Right lobe of liver (tissue), 6 donors: ENCODE data around the gene PRR35. TPM values are rescaled to one million over a fixed set of nuclear protein-coding genes. Genes with fewer than 3 reads are reported as not detected.

Source experiments
- ATAC-seq, 4 donors: fragments of 200-7000 bp; cut with Tn5 transposase; one replicate each; pipeline ENCODE4 v1.9.1; 2020; ENCODE audit warnings: mild to moderate bottlenecking in 4 of 4, moderate library complexity in 4 of 4
- DNase-seq, 3 donors: peaks; one replicate each; pipeline ENCODE4 v3.0.0-alpha.2; 2020
- H3K27ac ChIP-seq, 3 donors: fragments of 200-600 bp; one replicate each; pipeline ENCODE4 v1.8.0; 2022
- H3K27me3 ChIP-seq, 2 donors: fragments of 200-600 bp; one replicate each; pipeline ENCODE4 v1.8.0; 2022
- H3K36me3 ChIP-seq, 4 donors: fragments of 200-600 bp; sonication (generic) in 1 of 4; one replicate each; pipeline versions ENCODE4 v1.5.1 to v1.8.0; 2017 to 2022; ENCODE audit warnings: control low read depth in 1 of 4
- H3K4me1 ChIP-seq, 4 donors: fragments of 200-600 bp; sonication (generic) in 1 of 4; one replicate each; pipeline versions ENCODE4 v1.5.1 to v1.8.0; 2017 to 2022; ENCODE audit warnings: control low read depth in 1 of 4
- H3K4me3 ChIP-seq, 3 donors: fragments of 200-600 bp; one replicate each; pipeline ENCODE4 v1.8.0; 2022
- H3K9me3 ChIP-seq, 4 donors: fragments of 200-600 bp; sonication (generic) in 1 of 4; one replicate each; pipeline versions ENCODE4 v1.5.1 to v1.8.0; 2017 to 2022; ENCODE audit warnings: control low read depth in 1 of 4
- POLR2A ChIP-seq: fragments of 450-650 bp; IDR thresholded peaks from one replicate; pipeline ENCODE4 v1.6.1; 2017; ENCODE audit warnings: antibody characterized with exemption, mild to moderate bottlenecking
- WGBS: methylation state at CpG from one replicate; pipeline ENCODE4 v1.1.6; 2018; ENCODE audit warnings: low coverage, low lambda C conversion rate; ENCODE audit not compliant: insufficient coverage; ENCODE audit errors: missing lambda C conversion rate; 5-methylcytosine and 5-hydroxymethylcytosine counted together
- intact Hi-C, 2 donors: fragments of 100-400 bp; cut with DNase I; formaldehyde crosslinking; loops; one replicate each; pipeline versions ENCODE4 v1.11.2 to v1.14.1; 2022
- total RNA-seq, 6 experiments: library from RNA; depleted of rRNA in 2 of 6; stranded (reverse); fragments of >200 nt in 2 of 6; fragmentation: NEBNext Ultra II Directional in 3 of 6; extraction: Animal tissue kit (Norgen Biotek cat#: 25700) in 3 of 6; gene quantifications; one replicate each; pipeline versions ENCODE4 v1.1.0 to v1.2.4, GENCODE V29; 2016 to 2023
- TF ChIP-seq, protein P1 (sequence below), 4 donors: fragments of 200-600 bp in 3 of 4; fragments of 450-650 bp in 1 of 4; IDR thresholded peaks; one replicate each; pipeline versions ENCODE4 v1.5.1 to v1.8.0; 2016 to 2022; ENCODE audit warnings: antibody characterized with exemption in 4 of 4, mild to moderate bottlenecking in 2 of 4
- donor health status: DM: no; HTN: yes; CAD: no.
- donor health status: DM: no; HTN: no; CAD: no.
- donor health status: DM: no; HTN: no; CAD: no.
- donor health status: DM: no; HTN: yes; CAD: no.
- donor health status: DM: no; HTN: yes; CAD: no.

PRR35 gene
- total RNA-seq, 6 experiments from 2014 or later, result not detected

DNA sequence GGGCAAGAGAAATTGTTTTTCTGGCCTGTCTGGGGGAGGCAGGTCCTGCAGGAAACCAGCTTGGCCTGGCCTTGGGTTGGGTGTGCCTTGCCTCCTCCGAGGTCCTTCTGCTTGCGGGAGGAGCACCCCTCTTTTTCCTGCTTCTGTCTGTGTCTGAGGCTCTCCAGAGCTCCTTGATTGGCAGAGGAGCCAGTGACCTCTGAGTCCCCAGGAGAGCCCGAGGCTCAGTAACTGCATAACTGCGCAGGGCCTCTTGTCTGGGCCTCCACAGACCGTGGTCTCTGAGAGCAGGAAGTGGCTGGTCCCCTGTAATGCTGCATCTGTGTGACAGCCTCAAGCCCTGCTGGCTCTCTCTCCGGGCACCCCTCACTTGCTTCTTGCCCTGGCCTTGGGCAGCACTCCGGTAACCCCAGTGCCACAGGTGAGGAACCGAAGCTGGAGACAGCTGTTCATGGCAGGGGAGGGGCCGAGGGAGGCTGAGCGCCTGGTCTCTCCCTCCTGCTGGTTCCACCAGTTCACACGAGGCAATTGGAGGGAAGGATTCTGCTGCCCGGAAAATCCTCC lies 31.1 kb upstream of the PRR35 start:
- intact Hi-C loops, result no loop called here
- no peaks in the 10 kb centered on the region for H3K36me3 ChIP-seq
- DNase-seq (no peak), ATAC-seq (no peak)
- H3K9me3 ChIP-seq, result no peaks in the 10 kb centered on the region
- H3K27me3 ChIP-seq, result no peaks in the 10 kb centered on the region
- peak overlapping the region in 1 of 3 donors; percentile 65 for H3K27ac ChIP-seq
- peaks cover 0 to 38% (median 17%) of the 10 kb centered on the region in 4 donors for H3K4me1 ChIP-seq
- peak overlapping the region; percentile 75 to 90 (median 79) for H3K4me3 ChIP-seq
- TF ChIP-seq POLR2A, result no peak
- TF ChIP-seq, protein P1, sequence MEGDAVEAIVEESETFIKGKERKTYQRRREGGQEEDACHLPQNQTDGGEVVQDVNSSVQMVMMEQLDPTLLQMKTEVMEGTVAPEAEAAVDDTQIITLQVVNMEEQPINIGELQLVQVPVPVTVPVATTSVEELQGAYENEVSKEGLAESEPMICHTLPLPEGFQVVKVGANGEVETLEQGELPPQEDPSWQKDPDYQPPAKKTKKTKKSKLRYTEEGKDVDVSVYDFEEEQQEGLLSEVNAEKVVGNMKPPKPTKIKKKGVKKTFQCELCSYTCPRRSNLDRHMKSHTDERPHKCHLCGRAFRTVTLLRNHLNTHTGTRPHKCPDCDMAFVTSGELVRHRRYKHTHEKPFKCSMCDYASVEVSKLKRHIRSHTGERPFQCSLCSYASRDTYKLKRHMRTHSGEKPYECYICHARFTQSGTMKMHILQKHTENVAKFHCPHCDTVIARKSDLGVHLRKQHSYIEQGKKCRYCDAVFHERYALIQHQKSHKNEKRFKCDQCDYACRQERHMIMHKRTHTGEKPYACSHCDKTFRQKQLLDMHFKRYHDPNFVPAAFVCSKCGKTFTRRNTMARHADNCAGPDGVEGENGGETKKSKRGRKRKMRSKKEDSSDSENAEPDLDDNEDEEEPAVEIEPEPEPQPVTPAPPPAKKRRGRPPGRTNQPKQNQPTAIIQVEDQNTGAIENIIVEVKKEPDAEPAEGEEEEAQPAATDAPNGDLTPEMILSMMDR (IDR thresholded peaks at IDR 0.05), result no peak
- 31% methylated on average over 3 of the region's 12 CpGs for WGBS

DNA sequence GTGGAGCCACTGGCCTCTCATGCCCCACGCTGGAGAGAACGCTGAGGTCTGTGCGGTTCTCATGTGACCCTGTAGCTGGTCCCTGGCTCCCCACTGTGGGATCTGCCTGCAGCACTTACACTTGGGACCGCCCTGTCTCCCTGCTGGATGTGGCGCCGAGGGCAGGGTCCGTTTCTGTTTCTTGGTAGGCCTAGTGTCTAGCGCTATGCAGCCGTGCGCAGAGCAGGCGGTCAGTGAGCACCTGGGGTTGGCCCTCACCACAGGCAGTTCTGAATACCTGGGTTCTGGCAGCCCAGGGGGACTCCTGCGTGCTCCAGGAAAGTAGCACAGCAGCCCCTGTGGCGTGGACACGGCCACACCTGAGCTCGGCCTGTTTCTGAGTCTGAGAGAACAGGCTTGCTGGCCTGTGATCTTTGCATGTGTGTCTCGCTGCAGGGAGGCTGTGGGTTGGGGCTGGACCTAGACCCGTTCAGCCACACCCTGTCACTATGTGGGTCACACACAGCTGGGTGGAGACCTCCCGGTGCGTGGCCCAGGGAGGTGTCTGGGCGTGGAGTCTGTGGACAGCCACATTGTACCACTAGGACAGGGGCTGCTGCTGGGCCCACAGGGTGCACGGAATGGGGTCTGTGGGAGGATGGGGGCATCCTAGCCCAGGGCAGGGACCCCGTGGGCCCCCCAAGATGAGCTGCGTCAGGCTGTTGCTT lies 29.9 kb upstream of the PRR35 start:
- no peaks in the 10 kb centered on the region for H3K36me3 ChIP-seq
- intact Hi-C loops, result no loop called here
- no peak overlapping the region for H3K4me3 ChIP-seq
- H3K27ac ChIP-seq, result no peak overlapping the region
- TF ChIP-seq, protein P1 (IDR thresholded peaks at IDR 0.05), result no peak
- no peak for TF ChIP-seq POLR2A
- no peak for ATAC-seq
- DNase-seq, result no peak
- no peaks in the 10 kb centered on the region for H3K9me3 ChIP-seq
- no CpG with 5 or more reads among the region's 23 CpGs for WGBS
- H3K27me3 ChIP-seq, result no peaks in the 10 kb centered on the region
- peaks cover 0 to 48% (median 22%) of the 10 kb centered on the region in 4 donors for H3K4me1 ChIP-seq

DNA sequence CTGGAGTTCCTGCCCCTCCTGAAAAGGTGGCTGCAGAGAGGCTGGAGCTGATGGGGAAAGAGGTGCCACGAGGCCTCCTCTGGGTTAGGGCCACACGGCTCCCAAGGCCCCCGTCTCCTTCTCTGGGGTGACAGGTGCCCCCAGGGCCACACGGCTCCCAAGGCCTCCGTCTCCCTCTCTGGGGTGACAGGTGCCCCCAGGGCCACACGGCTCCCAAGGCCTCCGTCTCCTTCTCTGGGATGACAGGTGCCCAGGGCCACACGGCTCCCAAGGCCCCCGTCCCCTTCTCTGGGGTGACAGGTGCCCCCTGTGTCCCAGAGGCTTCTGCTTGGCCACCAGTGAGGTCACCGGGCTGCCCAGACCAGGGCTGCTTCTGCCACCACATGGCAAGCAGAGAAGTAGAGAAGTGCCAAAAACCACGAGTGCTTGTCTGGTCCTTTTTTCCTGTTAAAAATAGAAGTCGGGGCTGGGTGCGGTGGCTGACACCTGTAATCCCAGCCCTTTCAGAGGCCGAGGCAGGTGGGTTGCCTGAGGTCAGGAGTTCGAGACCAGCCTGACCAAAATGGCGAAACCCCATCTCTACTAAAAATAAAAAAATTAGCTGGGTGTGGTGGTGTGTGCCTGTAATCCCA lies 28.6 kb upstream of the PRR35 start:
- H3K27me3 ChIP-seq, result no peaks in the 10 kb centered on the region
- DNase-seq (no peak), ATAC-seq (no peak)
- H3K36me3 ChIP-seq, result no peaks in the 10 kb centered on the region
- H3K9me3 ChIP-seq, result no peaks in the 10 kb centered on the region
- H3K4me3 ChIP-seq, result no peak overlapping the region
- intact Hi-C loops, result no loop called here
- WGBS, result 61% methylated on average over 4 of the region's 16 CpGs
- H3K27ac ChIP-seq, result no peak overlapping the region
- H3K4me1 ChIP-seq, result peaks cover 0 to 46% (median 21%) of the 10 kb centered on the region in 4 donors
- TF ChIP-seq, protein P1 (IDR thresholded peaks at IDR 0.05), result no peak
- TF ChIP-seq POLR2A, result no peak

DNA sequence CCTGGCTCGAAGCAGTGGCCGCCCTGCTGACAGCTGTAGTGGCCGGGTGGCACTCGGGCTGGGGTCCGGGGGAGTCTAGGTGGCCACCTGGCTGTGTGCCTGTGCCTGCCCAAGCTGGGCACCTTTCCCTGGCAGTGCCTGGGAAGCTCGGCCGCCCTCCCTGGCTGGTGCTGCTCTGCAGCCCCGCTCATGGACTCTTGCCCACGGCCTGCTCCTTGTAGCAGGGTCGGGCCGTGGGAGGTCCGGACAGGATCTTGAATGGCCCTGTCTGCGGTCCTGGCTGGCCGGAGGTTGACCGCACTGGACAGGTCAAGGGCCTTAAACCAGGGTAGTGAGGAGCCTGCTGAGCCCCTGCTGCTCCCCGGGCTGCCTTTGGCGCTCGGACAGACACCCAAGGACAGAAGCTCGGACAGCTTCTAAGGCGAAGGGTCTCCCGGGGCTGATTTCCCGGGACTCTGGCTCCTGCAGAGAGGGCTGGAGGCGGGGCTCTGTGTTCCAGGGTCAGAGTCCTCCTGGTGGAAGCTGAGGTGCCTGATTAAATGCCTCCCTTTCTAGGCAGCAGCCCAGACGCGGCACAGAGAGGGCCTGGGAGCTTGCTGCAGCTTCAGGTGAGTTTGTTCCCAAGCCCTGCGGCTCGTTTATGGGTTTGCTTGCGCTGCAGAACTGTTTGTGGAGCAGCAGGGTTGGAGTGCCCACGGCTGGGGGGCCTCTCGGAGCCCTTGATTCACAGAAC lies 26.6 kb upstream of the PRR35 start:
- no peaks in the 10 kb centered on the region for H3K9me3 ChIP-seq
- intact Hi-C loops, result no loop called here
- DNase-seq (peak; percentile 77 to 89 (median 85)), ATAC-seq (peak; percentile 72 to 84 (median 81))
- H3K4me1 ChIP-seq, result peaks cover 0 to 44% (median 20%) of the 10 kb centered on the region in 4 donors
- no peaks in the 10 kb centered on the region for H3K36me3 ChIP-seq
- peak overlapping the region; percentile 26 to 61 (median 58) for H3K27ac ChIP-seq
- no peaks in the 10 kb centered on the region for H3K27me3 ChIP-seq
- peak overlapping the region; percentile 36 to 57 (median 56) for H3K4me3 ChIP-seq
- 7% methylated on average over 6 of the region's 30 CpGs for WGBS
- TF ChIP-seq, protein P1 (IDR thresholded peaks at IDR 0.05), result peak in 2 of 4 donors; percentile 12 to 19
- peak; percentile 58 for TF ChIP-seq POLR2A
